Stimulated activated CD4-positive, alpha-beta T cell treated with anti-CD3 and anti-CD28 coated beads, Interleukin-4, amount 100 ng/mL, for 4 hours (primary cell): ENCODE results near the gene CFAP68.
"Not testable (repeated sequence)": the region's sequence is repeated elsewhere in the genome, so short reads cannot be mapped to it uniquely, and the experiment has no call there.

ENCODE experiments used
- DNase-seq, 2 experiments: peaks; one replicate each; pipeline ENCODE4 v3.0.0-alpha.2; 2020

The CFAP68 gene

GRCh38 chr11:111918390-111919256, 39.3 kb downstream of the CFAP68 start, which contains the start of gene C11orf52:
Gene C11orf52, plus strand, starts transcription at chr11:111918913. Its CDS starts 60 bp downstream, at chr11:111918973.
- DNase-seq: no peak

GRCh38 chr11:111920908-111921307, 41.6 kb downstream of the CFAP68 start:
- DNase-seq: no peak

GRCh38 chr11:111921541-111922230, 42.3 kb downstream of the CFAP68 start:
- no peak for DNase-seq

- no peak for DNase-seq
Observed at GRCh38 chr11:111922803-111923202, 43.5 kb downstream of the CFAP68 start.

- no peak for DNase-seq
Observed at GRCh38 chr11:111923351-111923788, 44.0 kb downstream of the CFAP68 start.

GRCh38 chr11:111923951-111924350, 44.6 kb downstream of the CFAP68 start:
- no peak for DNase-seq

GRCh38 chr11:111925953-111926352, 46.6 kb downstream of the CFAP68 start:
- DNase-seq: no peak

- peak; percentile 93 for DNase-seq
Observed at GRCh38 chr11:111926505-111927391, 47.4 kb downstream of the CFAP68 start.

GRCh38 chr11:111930472-111930871, 51.1 kb downstream of the CFAP68 start:
- no peak for DNase-seq

GRCh38 chr11:111932611-111932950, 53.2 kb downstream of the CFAP68 start:
- DNase-seq: no peak

GRCh38 chr11:111933176-111933575, 53.8 kb downstream of the CFAP68 start:
- DNase-seq: not testable (repeated sequence)

- no peak for DNase-seq
Observed at GRCh38 chr11:111933872-111934271, 54.5 kb downstream of the CFAP68 start.

GRCh38 chr11:111934306-111934705, 55.0 kb downstream of the CFAP68 start:
- no peak for DNase-seq
